Left lobe of liver (tissue), 2 donors: ENCODE measurements around the gene DNALI1. TPM values are rescaled to one million over a fixed set of nuclear protein-coding genes. Genes with fewer than 3 reads are reported as not detected.
"Not testable (repeated sequence)": the region's sequence is repeated elsewhere in the genome, so short reads cannot be mapped to it uniquely, and the experiment has no call there.

Experiments
- ATAC-seq: fragments of 200-7000 bp; cut with Tn5 transposase; one replicate; pipeline ENCODE4 v1.9.1; 2020; ENCODE audit warnings: mild to moderate bottlenecking, moderate library complexity
- DNase-seq: peaks from one replicate; pipeline ENCODE4 v3.0.0-alpha.2; 2020; ENCODE audit warnings: low spot score
- total RNA-seq: library from RNA; stranded (reverse); gene quantifications from one replicate; pipeline ENCODE4 v1.2.1, GENCODE V29; 2021
- donor health status: DM: no; HTN: no; CAD: no; lungs with moderate emphysema.
- donor health status: DM: no; HTN: yes; CAD: no.

DNALI1 gene
- 6.8 TPM for total RNA-seq

GRCh38 chr1:37556712-37557196 is at the start of gene DNALI1:
Gene DNALI1 (plus strand): TSS chr1:37556940. CDS start chr1:37556995, 55 bp downstream.
- DNase-seq (peak; percentile 92), ATAC-seq (peak; percentile 94)

GRCh38 chr1:37509181-37509580 is 47.6 kb upstream of the DNALI1 start:
- ATAC-seq, result no peak

GRCh38 chr1:37513795-37514349 is 42.9 kb upstream of the DNALI1 start:
- DNase-seq (no peak), ATAC-seq (peak; percentile 21)

More at GRCh38 chr1:37509181-37509580, 47.6 kb upstream of the DNALI1 start:
- DNase-seq, result no peak

- peak; percentile 95 for ATAC-seq
Observed at GRCh38 chr1:37514350-37515184, 42.2 kb upstream of the DNALI1 start, which contains the start of gene MEAF6. Gene MEAF6 (minus strand): TSS chr1:37514766. CDS start chr1:37514746, 20 bp downstream.

GRCh38 chr1:37515185-37516034 is 41.3 kb upstream of the DNALI1 start:
- ATAC-seq (no peak), DNase-seq (no peak)

More at GRCh38 chr1:37514350-37515184, 42.2 kb upstream of the DNALI1 start, which contains the start of gene MEAF6:
- peak; percentile 88 for DNase-seq

GRCh38 chr1:37517569-37517968 is 39.2 kb upstream of the DNALI1 start:
- ATAC-seq (no peak), DNase-seq (no peak)

GRCh38 chr1:37518241-37518640 is 38.5 kb upstream of the DNALI1 start:
- not testable (repeated sequence) for ATAC-seq, DNase-seq

- not testable (repeated sequence) for DNase-seq, ATAC-seq
Observed at GRCh38 chr1:37518929-37519328, 37.8 kb upstream of the DNALI1 start.

GRCh38 chr1:37519613-37520012 is 37.1 kb upstream of the DNALI1 start:
- ATAC-seq (no peak), DNase-seq (no peak)

- peak; percentile 18 for DNase-seq
- ATAC-seq, result not testable (repeated sequence)
Observed at GRCh38 chr1:37529888-37530287, 26.9 kb upstream of the DNALI1 start.

- DNase-seq, result peak; percentile 48
- peak; percentile 62 for ATAC-seq
Observed at GRCh38 chr1:37532418-37533156, 24.2 kb upstream of the DNALI1 start.

GRCh38 chr1:37533317-37534093 is 23.2 kb upstream of the DNALI1 start:
- DNase-seq (no peak), ATAC-seq (no peak)

- ATAC-seq (peak; percentile 72), DNase-seq (no peak)
Observed at GRCh38 chr1:37537378-37537777, 19.4 kb upstream of the DNALI1 start.

GRCh38 chr1:37539154-37539553 is 17.6 kb upstream of the DNALI1 start:
- DNase-seq, ATAC-seq: not testable (repeated sequence)

- DNase-seq, result no peak
- no peak for ATAC-seq
Observed at GRCh38 chr1:37540036-37540785, 16.5 kb upstream of the DNALI1 start.

- ATAC-seq, result no peak
- DNase-seq, result no peak
Observed at GRCh38 chr1:37544530-37544929, 12.2 kb upstream of the DNALI1 start.

- ATAC-seq (no peak), DNase-seq (no peak)
Observed at GRCh38 chr1:37545019-37545418, 11.7 kb upstream of the DNALI1 start.

- DNase-seq, result no peak
- ATAC-seq, result no peak
Observed at GRCh38 chr1:37549341-37549740, 7.4 kb upstream of the DNALI1 start.

- DNase-seq, result no peak
- no peak for ATAC-seq
Observed at GRCh38 chr1:37553598-37553926, 3.2 kb upstream of the DNALI1 start.
